IMR-90 (cell line): ENCODE data around the gene CEMP1.

Experiments used
- MAFK ChIP-seq: IDR thresholded peaks from 2 replicates; pipeline ENCODE4 v1.6.1; 2012; ENCODE audit warnings: low read depth, low read length, improper control_type of control experiment
- MXI1 ChIP-seq: IDR thresholded peaks from 2 replicates; pipeline ENCODE4 v1.6.1; 2012; ENCODE audit warnings: low read depth, mild to moderate bottlenecking, low read length, moderate library complexity, borderline replicate concordance
- POLR2A ChIP-seq: IDR thresholded peaks from 2 replicates; pipeline ENCODE4 v1.6.1; 2012; ENCODE audit warnings: mild to moderate bottlenecking, low read depth, low read length
- TF ChIP-seq, protein P1 (sequence below): conservative IDR thresholded peaks from 2 replicates; pipeline ENCODE4 v1.5.1; 2012; ENCODE audit warnings: mild to moderate bottlenecking, low read depth, low read length, improper control_type of control experiment

DNA sequence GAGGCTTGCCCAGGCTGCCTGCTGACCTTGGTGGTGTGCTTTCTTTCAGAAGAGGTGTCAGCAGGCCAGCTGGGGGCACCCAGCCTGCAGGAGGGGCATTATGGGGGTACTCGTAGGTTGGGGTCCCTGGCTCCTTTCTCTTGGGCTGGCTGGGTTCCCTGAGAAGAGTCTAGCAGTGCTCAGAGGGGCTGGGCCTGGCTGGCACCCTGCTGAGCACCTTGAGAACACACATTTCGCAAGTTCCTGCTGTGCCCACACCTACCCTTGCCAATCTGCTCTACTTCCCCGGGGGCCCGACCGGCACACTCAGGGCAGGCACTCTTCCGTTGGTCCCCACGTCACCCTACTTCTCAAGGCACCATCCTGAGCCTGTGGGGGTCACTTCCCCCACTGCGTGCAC is 5.1 kb downstream of the CEMP1 start:
- TF ChIP-seq, protein P1, sequence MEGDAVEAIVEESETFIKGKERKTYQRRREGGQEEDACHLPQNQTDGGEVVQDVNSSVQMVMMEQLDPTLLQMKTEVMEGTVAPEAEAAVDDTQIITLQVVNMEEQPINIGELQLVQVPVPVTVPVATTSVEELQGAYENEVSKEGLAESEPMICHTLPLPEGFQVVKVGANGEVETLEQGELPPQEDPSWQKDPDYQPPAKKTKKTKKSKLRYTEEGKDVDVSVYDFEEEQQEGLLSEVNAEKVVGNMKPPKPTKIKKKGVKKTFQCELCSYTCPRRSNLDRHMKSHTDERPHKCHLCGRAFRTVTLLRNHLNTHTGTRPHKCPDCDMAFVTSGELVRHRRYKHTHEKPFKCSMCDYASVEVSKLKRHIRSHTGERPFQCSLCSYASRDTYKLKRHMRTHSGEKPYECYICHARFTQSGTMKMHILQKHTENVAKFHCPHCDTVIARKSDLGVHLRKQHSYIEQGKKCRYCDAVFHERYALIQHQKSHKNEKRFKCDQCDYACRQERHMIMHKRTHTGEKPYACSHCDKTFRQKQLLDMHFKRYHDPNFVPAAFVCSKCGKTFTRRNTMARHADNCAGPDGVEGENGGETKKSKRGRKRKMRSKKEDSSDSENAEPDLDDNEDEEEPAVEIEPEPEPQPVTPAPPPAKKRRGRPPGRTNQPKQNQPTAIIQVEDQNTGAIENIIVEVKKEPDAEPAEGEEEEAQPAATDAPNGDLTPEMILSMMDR: no peak
- TF ChIP-seq POLR2A: no peak
- TF ChIP-seq MXI1: no peak
- no peak for TF ChIP-seq MAFK
